Measurements from ENCODE around the gene WNK4. TPM values are rescaled to one million over a fixed set of nuclear protein-coding genes. Genes with fewer than 3 reads are reported as not detected.

WNK4 gene
- total RNA-seq, 1 donor from 2014 or later, result 0.16 TPM

DNA sequence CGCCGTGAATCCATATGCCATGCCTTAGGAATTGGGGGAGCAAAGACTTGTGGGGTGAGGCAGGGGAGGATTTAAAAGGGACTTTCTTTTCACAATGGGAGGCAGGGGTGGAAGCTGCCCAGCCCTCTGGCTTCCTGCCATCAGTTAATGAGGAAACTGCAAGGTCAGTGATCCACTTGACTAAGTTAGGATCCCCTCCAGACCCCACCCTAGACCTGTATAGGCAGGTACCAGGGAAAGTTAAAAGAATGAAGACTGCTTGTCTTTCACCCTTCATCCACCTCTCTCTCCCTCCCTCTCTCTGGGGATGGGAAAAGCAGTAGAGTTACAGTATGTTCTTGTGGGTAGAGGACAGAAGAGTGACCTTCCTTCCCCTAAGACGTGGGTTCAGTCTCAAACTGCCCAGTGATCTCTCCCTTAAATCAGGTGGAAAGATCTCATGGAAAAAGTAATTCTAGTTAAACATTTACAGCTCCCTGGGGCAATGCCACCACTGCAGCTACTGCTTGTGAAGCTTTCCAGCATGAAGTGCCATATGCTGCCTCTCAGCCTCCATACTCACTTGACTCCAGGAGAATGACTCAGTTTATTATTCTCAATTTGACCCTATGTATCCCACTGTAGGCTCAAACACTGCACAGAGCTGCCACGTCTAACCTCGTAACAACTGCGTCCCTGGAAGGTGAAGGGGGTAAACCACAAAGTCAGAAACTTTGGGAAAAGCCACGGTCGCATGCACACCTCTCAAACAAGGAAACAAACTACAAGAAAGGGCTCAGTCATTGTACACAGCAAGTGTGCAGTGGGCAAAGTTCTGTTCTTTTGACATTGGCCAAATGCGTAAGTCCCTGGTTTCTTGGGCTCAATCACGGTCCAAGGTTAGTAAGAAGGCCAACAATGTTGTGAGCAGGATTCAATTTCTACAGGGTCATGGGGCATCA, 16.9 kb downstream of the WNK4 start:
- Mint-ChIP-seq H3K9me3 (ENCODE audit: unreplicated experiment) (no peaks in the 10 kb centered on the region), H3K4me1 (ENCODE audit: unreplicated experiment) (peaks cover 25% of the 10 kb centered on the region), H3K4me3 (ENCODE audit: unreplicated experiment) (peak overlapping the region; percentile 92), H3K27ac (ENCODE audit: unreplicated experiment) (no peak overlapping the region), H3K27me3 (ENCODE audit: unreplicated experiment) (peaks cover 15% of the 10 kb centered on the region), H3K36me3 (ENCODE audit: unreplicated experiment) (peaks cover 11% of the 10 kb centered on the region)
- TF ChIP-seq, protein P1, sequence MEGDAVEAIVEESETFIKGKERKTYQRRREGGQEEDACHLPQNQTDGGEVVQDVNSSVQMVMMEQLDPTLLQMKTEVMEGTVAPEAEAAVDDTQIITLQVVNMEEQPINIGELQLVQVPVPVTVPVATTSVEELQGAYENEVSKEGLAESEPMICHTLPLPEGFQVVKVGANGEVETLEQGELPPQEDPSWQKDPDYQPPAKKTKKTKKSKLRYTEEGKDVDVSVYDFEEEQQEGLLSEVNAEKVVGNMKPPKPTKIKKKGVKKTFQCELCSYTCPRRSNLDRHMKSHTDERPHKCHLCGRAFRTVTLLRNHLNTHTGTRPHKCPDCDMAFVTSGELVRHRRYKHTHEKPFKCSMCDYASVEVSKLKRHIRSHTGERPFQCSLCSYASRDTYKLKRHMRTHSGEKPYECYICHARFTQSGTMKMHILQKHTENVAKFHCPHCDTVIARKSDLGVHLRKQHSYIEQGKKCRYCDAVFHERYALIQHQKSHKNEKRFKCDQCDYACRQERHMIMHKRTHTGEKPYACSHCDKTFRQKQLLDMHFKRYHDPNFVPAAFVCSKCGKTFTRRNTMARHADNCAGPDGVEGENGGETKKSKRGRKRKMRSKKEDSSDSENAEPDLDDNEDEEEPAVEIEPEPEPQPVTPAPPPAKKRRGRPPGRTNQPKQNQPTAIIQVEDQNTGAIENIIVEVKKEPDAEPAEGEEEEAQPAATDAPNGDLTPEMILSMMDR (IDR thresholded peaks at IDR 0.05), result no peak
- DNase-seq (ENCODE audit: extremely low spot score, unreplicated experiment), result no peak

DNA sequence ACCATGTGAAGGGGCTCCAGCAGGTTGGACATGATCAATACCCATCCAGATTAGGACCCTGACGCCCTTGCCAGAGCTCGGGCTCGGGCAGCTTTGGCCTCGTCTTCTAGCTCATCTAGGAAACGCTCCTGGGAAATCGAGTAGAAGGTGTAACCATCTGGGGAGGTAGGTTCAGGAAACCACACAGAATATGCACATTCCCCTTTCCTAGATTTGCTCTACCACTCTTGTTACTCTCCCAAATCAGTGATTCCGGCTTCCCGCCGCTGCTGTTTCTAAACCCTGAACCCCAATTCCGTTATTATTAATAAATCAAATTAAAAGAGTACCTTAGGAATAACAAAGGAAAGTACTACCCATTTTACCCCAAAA, 17.6 kb downstream of the WNK4 start:
- H3K27ac Mint-ChIP-seq (ENCODE audit: unreplicated experiment), result peak overlapping the region; percentile 90
- peaks cover 11% of the 10 kb centered on the region for H3K36me3 Mint-ChIP-seq (ENCODE audit: unreplicated experiment)
- no peaks in the 10 kb centered on the region for H3K9me3 Mint-ChIP-seq (ENCODE audit: unreplicated experiment)
- peaks cover 29% of the 10 kb centered on the region for H3K4me1 Mint-ChIP-seq (ENCODE audit: unreplicated experiment)
- H3K4me3 Mint-ChIP-seq (ENCODE audit: unreplicated experiment), result peak overlapping the region; percentile 92
- peaks cover 18% of the 10 kb centered on the region for H3K27me3 Mint-ChIP-seq (ENCODE audit: unreplicated experiment)
- DNase-seq (ENCODE audit: extremely low spot score, unreplicated experiment), result no peak
- TF ChIP-seq, protein P1 (IDR thresholded peaks at IDR 0.05), result no peak

DNA sequence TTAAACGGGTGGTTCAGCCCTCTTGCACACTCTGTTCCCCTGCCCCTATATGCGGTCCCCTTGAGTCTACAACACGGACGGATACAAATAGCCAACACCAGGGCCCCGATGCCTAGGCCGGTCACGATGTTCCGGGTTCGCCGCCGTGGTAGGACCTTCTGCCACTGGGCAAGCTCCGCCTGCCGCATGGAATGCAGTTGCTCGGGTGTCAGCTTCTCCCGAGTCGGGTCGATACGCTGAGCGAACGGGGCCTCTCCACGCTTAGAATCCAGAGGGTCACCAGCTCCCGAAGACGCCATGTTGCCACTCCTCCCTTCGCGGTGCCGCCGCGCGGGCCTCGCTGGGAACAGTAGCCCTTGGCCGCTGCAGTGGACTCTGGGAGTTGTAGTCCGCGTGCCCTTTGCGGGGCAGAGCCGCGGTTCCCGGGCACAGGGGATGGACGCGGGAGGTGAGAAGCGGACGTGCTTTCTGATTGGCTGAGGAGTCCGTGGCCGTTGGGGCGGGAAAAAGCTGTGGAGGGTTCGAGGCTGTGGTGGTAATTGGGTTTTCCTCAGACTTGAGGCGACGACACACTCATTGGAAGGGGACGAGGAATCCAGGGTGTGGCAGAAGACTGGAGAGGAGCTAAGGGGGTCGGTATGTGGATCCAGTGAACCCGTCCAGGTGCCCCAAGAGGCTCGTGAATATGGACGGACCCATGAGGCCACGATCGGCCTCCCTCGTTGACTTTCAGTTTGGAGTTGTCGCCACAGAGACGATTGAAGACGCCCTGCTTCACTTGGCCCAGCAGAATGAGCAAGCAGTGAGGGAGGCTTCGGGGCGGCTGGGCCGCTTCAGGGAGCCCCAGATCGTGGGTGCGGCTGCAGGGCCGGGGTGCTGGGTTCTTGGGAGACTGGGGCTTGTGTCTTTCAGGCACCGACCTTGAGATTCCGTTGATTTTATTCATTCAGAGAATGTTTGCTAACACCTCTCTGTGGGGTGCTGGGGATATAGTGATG, 18.3 kb downstream of the WNK4 start, which contains the start of the genes CNTD1 and COA3:
Gene CNTD1, plus strand, starts transcription at position 479 of the 998 bp plus-strand sequence. Its CDS starts 207 bp downstream, at position 686.
Gene COA3, minus strand, starts transcription at position 322 of the 998 bp plus-strand sequence. Its CDS starts 23 bp downstream, at position 299.
- peaks cover 35% of the 10 kb centered on the region for H3K4me1 Mint-ChIP-seq (ENCODE audit: unreplicated experiment)
- H3K27me3 Mint-ChIP-seq (ENCODE audit: unreplicated experiment), result peaks cover 18% of the 10 kb centered on the region
- peaks cover 11% of the 10 kb centered on the region for H3K36me3 Mint-ChIP-seq (ENCODE audit: unreplicated experiment)
- TF ChIP-seq, protein P1 (IDR thresholded peaks at IDR 0.05), result no peak
- peak; percentile 94 for DNase-seq (ENCODE audit: extremely low spot score, unreplicated experiment)
- peak within 1 kb of the TSS; percentile 92 for H3K4me3 Mint-ChIP-seq (ENCODE audit: unreplicated experiment)
- H3K9me3 Mint-ChIP-seq (ENCODE audit: unreplicated experiment), result no peaks in the 10 kb centered on the region
- H3K27ac Mint-ChIP-seq (ENCODE audit: unreplicated experiment), result peak within 1 kb of the TSS; percentile 90

DNA sequence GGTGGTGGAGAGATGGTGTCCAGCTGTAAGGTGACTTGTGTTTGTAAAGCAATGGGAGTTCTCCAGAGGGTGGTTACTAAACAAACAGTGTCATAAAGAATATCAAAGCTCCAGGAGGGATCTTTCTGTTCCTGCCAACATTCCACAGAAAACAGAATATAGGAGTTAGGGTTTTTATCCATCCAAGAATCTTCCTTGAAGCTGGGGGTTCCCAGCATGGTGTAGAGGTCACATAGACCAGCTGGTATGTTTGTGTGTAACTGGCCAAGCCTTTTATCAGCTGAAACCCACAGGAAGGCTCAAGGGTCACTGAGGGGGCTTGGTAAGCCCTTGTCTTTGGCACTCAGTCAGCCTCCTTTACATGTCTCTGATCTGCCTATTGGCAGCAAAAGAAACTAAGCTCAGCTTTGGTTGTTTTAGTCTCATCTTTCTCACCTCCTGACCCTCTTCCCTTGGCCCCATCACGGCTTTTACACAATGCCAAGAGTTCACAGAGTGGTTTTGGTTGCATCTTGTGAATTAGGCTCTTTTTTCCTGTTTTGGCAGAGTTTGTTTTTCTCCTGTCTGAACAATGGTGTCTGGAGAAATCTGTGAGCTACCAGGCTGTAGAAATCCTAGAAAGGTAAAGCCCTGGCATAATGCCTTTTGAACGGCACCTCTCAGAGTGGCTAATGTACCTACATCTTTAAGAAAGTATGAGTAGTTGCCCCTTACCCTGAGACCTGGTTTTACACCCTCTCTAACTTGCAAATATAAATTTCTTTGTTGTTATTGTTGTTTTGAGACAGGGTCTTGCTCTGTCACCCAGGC, 22.9 kb downstream of the WNK4 start:
- no peak for DNase-seq (ENCODE audit: extremely low spot score, unreplicated experiment)
- Mint-ChIP-seq H3K9me3 (ENCODE audit: unreplicated experiment) (no peaks in the 10 kb centered on the region), H3K4me1 (ENCODE audit: unreplicated experiment) (peaks cover 19% of the 10 kb centered on the region), H3K27me3 (ENCODE audit: unreplicated experiment) (peaks cover 20% of the 10 kb centered on the region), H3K36me3 (ENCODE audit: unreplicated experiment) (peaks cover under 1% of the 10 kb centered on the region), H3K27ac (ENCODE audit: unreplicated experiment) (peak overlapping the region; percentile 54), H3K4me3 (ENCODE audit: unreplicated experiment) (no peak overlapping the region)
- TF ChIP-seq, protein P1 (IDR thresholded peaks at IDR 0.05), result no peak
